GM21528 (cell line): ENCODE results near the gene PAPPA.

Experiments used
- ATAC-seq: cut with Tn5 transposase; IDR thresholded peaks from one replicate; pipeline ENCODE4 v1.9.1; 2021; ENCODE audit warnings: mild to moderate bottlenecking, moderate library complexity; ENCODE audit not compliant: unreplicated experiment, low FRiP score

The PAPPA gene, protein sequence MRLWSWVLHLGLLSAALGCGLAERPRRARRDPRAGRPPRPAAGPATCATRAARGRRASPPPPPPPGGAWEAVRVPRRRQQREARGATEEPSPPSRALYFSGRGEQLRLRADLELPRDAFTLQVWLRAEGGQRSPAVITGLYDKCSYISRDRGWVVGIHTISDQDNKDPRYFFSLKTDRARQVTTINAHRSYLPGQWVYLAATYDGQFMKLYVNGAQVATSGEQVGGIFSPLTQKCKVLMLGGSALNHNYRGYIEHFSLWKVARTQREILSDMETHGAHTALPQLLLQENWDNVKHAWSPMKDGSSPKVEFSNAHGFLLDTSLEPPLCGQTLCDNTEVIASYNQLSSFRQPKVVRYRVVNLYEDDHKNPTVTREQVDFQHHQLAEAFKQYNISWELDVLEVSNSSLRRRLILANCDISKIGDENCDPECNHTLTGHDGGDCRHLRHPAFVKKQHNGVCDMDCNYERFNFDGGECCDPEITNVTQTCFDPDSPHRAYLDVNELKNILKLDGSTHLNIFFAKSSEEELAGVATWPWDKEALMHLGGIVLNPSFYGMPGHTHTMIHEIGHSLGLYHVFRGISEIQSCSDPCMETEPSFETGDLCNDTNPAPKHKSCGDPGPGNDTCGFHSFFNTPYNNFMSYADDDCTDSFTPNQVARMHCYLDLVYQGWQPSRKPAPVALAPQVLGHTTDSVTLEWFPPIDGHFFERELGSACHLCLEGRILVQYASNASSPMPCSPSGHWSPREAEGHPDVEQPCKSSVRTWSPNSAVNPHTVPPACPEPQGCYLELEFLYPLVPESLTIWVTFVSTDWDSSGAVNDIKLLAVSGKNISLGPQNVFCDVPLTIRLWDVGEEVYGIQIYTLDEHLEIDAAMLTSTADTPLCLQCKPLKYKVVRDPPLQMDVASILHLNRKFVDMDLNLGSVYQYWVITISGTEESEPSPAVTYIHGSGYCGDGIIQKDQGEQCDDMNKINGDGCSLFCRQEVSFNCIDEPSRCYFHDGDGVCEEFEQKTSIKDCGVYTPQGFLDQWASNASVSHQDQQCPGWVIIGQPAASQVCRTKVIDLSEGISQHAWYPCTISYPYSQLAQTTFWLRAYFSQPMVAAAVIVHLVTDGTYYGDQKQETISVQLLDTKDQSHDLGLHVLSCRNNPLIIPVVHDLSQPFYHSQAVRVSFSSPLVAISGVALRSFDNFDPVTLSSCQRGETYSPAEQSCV (N-terminal part only)

DNA sequence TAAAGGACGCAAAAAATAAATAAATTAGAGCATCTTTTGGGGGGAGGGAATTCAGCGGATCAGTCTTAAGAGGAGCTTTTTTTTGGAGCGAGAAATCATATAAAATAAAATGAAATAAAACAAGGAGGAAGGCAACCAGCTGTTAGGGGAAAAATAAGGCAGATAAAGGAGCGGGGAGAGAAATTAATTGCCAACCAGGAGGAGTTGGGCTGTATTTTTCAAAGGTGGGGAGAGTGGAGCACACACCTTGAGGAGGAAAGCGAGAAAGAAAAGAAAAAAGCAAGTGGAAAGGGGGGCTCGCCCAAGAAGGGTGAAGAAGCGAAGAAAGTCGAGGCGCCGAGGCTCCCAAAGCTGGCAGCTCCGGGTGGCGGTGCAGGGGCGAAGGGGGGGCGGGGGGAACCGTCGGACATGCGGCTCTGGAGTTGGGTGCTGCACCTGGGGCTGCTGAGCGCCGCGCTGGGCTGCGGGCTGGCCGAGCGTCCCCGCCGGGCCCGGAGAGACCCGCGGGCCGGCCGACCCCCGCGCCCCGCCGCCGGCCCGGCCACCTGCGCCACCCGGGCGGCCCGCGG, at the start of gene PAPPA:
Gene PAPPA, plus strand, starts transcription at position 27 of the 569 bp plus-strand sequence. Its CDS starts 382 bp downstream, at position 409.
- no peak for ATAC-seq

DNA sequence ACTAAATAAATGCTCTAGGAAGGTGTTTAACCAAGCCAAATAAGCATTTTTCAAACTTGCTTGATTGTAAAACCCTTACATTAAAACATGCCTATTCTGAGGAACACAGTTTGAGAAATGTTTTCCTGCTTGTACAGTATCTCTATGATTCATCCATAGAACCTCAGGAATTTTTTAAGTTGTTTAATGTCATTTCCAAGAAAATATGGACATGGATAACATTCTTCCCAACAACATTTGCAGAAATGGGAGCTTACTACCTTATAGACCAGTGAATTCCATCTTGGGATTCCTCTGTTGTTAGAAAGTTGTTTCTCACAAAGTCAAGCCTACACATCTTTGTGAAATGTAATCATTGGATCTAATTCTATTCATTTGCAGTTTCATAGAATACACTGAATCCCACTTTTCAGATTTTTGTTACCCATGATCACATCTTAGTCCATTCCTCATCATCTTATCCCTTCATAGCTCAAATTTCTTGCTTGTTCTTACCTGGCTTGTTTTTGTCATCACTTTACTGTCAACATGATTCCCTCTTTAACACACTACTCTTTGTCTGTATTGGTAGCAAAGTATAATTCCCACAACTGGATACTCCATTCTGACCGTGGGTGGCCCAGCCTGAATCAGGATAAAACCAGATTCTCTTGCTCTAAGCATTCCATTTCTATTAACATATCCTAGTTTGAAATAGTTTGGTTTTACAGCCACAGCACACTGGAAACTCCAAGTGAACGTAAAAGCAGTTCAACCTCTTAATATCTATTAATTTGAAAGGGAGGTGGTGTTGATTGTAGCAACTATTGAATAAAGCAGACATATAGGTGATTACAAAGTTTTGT, 49.4 kb upstream of the PAPPA start:
- no peak for ATAC-seq

DNA sequence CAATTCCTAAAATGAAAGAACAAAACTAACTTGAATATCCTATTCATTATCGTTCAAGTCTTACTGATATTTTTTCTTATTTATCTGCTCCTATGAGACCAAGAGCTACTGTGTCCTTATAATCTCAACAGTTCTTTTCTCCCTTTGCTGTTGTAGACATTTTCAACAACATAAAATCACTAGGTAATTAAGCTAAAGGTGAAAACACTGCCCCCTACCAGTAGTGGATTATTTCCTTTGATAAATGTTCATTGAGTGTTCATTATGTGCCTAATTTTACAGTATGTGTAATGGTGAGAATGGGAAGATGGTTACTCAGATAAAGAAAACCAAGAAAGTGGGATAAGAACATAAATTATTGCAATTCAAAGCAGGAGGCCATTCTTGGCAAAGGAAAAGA, 41.4 kb upstream of the PAPPA start:
- no peak for ATAC-seq

DNA sequence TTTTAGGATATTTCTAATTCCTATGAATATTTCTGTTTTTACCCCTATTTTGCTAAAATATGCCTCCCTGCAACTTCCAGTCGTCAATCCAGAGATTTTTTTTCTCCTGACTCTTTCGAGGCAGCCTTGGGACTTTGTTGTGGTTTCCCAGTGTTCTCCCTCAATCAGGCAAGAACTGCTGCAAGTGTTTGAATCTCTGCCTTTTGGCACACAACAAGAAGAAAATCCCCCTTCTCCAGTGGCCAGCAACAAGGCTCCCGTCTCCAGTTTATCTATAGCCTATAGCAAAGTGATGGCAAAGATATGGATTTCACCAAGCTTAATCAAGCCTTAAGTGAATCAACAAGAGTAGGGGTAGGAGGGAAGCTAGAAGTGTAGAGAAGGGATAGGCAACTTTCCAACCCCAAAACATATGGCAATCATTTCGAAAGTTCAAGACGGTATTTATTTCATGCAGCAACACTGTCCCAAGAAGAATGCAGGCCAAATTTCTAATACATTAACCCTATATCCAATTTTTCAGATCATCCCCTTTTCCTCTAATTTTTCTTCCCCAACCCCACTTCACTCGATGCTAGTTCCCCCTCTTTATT, 37.7 kb upstream of the PAPPA start:
- no peak for ATAC-seq

DNA sequence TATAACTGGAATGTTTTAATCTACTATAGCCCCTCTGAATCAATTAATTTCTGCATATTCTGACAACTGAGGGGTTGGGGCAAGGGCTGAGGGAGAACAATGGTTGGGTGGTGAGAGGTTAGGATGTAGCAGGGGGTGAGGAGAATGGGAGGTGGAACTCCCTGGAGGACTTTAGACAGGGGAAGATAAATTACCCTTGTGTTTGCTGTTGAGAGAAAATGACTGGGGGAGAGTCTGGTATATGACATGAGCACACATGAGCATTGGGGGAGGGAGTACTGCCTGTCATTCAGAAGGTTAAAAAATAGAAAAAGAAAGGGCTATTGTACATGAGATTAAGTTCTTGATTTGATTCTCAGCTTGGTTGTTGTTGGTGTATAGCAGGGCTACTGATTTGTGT, 37.2 kb upstream of the PAPPA start:
- no peak for ATAC-seq

DNA sequence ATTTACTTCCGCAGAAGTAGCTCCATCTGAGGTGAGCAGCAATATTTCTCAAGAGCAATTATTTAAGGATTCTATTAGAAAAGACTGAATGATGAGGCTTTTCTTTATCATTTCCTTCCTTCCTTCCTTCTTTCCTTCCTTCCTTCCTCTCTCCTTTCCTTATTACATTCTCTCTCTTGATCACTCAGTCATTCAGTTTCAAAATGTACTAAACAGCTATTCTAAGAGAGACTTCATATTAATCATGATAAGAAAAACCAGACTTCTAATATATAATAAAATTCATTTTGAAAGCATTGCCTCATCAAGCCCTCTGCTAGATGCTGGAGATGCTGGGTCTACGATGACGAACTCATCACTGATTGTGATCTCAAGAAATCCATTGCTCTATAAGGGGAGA, 30.4 kb upstream of the PAPPA start:
- ATAC-seq, result no peak

DNA sequence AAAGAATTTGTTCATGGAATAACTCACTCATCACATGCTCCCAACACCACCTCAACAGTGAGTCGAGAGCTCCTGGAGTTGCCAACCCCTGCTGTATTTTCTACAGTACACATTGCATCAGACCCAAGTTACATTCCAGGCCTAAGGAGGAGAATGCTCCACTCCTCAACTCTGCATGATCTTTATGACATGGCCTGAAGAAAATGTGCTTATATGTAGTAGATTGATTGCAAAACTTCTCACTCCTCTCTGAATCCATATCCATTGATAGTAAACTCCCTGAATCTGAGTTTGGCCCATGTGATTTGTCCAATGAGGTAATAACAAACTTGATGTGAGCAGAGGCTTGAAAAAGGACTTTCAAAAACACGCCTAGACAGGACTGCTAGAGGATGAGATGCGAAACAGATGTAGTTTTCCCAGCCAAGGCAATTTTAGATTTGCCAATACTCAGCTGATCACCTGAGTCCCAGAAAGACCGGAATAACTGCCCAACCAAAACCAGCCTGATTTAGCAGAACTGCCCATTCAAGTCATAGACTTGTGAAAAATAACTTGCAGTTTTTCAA, 29.0 kb upstream of the PAPPA start:
- ATAC-seq, result no peak

DNA sequence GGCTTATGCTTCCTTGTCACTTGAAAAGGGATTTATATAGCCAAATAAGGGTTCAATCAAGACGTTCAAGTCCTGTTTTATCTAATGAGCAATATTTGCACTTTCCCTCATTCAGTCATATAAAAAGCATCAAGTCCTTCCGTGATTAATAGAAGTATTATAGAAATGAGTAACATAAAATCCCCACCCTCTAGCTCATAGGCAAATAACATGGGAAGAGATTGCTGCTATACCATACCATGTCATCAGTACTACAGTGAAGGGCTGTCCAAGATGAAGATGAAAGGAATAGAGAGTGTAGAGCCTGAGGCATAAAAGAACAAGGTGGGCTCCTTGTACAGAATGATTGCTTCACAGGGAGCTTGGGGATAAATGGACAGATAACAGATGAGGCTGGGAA, 20.4 kb upstream of the PAPPA start:
- ATAC-seq, result no peak

DNA sequence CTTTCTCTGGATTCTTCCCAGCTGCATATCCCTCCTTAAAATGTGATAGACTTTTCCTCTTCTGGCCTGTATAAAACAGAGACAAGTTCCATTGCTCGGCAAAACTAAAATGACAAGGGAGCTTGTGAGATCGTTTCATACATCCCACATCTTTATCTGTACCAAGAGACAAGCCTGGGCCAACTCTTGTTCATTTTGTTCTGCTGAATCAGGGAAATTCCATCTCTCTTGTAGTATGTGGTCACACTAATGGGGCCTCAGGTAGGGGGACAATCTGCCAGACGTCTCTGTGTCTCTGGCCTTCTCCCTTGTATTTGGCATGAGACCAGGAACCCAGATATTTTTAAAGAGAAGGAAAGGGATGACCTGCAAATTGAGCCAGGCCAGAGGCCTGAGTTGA, 18.6 kb upstream of the PAPPA start:
- ATAC-seq, result no peak

DNA sequence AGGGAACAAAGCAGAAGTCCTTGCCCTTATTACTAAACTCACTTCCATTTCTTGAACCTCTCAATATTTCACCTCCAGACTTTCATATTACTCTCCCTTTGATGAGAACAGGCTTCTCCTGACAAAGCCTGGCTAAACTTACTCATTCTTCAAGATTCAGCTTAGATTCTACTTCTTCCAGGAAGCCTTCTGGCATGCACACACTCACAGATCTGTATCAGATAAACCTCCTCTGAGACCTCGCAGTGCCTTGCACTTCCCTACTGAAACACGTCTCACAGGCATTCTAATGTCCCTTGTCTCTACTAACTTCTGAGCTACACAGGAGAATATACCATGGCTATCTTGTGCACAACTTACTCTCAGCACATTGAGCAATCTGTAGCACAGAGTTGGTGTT, 16.6 kb upstream of the PAPPA start:
- ATAC-seq, result no peak

DNA sequence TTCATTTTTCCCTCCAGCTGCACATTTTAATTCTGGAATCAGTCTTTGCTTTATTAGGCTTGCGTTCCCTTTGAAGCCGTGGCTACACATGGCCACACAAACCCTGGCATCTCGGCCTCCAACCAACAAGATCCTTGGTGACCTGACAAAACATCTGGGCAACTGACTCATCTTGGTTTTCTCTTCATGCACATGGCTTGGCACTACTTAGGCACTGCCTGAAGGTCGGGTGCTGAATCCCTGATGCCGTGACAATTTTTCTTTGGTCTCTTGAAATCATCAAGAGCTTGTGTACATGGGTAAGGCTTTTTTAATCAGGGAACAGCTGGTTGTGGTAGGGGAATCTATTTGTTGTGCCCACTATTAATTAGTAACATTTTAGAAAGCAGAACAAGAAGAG, 16.0 kb upstream of the PAPPA start:
- no peak for ATAC-seq

DNA sequence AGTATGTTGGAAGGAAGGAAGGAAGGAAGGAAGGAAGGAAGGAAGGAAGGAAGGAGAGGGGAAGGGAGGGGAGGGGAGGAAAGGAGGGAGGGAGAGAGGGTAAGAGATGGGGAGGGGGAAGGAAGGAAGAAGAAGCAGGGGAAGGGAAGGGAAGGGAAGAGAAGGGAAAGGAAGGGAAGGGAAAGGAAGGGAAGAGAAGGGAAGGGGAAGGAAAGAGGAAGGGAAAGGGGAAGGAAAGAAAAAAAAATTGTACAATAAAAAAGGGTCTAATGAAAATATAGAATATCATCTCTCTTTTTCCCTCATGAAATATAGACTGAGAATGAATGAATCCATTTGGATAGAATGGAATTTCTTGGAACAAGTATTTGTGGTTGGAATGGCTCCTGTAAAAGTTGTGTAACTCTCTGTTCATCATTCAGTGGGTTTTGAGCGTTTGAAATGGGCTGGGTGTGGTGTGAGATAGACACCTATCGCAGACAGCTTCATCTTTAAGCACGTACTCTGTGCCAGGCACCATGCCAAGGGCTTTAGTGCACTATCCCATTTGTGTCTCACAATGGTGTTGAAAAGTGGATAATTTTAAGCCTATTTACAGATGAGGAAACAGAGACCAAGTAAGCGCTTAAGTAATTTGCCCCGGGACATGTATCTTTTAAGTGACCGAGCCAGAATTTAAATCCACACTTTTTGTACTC, 11.6 kb upstream of the PAPPA start:
- ATAC-seq, result no peak

DNA sequence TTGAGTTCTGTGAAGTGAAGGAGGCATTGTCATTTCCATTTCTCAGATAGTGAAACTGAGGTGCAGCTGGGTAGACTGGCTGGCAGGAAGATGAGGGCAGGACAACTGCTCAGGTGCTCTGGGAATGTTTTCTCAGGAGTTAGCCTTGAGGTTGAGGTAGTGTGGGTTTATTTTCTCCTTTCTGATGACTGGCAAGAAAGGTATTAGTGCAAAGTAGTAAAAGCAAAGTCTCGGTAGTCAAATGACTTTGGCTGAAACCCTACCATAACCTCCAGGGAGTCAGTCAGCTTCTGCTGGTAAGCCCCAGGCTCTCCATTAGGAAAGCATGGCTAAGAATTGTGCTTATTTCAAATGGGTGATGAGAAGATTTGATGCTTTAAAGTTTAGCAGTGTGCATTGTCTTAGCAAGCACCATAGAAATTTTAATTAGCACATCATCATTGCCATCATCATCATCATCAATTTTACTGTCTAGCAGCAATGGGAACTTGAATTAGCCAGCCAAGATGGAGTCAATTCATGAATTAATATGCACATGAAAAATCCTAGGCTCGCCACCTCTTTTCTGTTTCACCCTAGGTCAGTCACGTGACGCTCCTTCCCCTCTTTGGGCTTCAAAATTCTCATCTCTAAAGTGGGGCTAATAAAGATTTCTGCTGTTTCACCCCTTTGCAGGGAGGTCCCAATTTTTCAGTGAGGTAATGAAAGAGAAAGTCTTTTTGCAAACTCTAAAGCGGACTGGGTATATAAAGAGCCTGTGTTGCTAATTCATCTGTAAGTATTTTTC, 10.7 kb upstream of the PAPPA start:
- no peak for ATAC-seq

DNA sequence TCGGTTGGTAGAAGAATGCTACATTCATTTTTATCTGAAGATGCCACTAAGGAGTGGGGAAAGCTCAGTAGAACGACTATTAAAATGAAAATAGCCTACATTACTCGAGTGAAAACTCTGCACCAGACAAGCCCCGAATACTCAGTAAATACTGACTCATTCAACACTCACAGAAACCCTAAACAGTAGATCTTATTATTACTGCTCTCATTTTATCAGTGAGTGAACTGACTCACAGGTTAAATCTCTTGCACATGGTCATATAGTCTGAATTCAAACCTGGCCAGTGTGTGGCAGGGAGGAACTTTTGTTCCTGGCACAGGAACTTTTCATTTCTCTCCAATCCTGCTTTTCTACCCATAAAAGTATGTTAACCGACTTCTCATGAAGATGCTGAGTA, 9.6 kb upstream of the PAPPA start:
- no peak for ATAC-seq

DNA sequence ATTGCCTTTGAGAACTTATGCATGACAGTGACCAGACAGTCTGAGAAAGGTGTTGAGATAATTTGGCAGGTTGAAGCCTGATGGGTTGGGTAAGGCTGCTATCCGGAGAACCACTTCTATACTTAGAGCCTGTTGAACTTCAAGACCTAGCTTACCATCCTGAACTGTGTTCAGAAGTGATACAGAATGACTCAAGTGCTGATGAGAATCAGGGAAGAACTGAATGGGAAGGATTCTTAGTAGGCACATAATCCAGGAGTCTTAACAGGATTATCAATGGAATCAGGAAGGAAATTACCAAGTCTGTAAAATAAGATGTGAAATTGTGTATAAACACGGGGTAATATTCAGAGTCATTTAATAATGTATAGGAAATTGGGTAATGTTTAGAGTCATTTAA, 9.0 kb upstream of the PAPPA start:
- no peak for ATAC-seq

DNA sequence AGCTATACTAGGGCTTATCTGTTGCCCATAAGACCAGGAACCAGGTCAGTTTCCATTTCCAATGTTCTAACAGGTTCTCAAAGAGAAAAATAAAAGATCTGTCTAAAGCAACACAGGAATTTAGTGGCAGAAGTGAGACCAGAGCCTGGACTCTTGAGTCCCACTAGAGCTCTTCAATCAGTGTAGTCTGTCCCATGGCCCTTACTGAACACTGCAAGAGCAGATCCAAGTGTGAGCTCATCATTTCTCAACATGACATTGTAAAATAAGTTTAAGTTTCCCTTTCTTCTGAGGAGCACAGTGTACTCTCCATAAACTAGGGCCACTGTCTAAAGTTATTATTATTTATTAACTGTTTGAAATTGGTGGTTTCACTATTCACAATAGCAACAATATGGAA, 8.6 kb upstream of the PAPPA start:
- ATAC-seq, result no peak

DNA sequence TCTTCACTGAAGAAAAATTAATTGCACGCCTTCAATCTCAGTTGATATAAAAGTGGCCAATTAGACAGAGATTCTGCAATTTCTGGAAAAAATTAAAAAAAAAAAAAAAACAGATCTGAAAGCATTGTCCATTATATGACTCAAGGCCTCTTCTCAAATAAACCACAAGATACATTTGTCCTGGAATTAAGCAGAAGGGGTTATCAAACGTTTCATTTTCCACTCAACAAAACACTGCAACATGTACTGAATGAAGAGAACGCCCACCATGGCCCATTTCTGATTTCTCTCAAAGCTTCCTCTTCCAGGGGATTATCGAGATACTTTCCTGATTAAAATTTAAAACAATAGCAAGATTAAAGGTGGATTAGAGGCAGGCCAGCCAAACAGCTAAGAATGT, 5.8 kb upstream of the PAPPA start:
- ATAC-seq, result no peak

DNA sequence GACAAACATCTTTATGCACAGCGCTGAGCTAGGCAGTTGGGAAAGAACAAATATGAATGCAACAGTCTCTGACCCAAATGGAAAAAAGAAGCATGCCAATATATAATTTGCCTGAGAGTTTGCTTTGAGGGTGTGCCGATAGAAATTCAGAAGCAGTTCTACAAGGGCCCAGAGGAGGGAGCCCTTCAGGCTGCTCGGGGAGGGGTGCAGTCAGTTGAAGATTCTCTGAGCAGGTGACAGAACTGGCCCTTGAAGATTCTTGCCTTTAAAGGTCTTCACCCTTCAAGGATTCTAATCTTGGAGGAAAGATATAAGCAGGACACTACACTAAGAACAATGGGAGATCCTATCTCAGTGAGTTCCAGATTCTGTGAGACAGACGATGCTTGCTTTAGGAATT, 3.7 kb upstream of the PAPPA start:
- ATAC-seq, result no peak
